ENCODE results near the gene USP21. TPM values are rescaled to one million over a fixed set of nuclear protein-coding genes. Genes with fewer than 3 reads are reported as not detected.
A peak's percentile ranks its signal among the peaks of the same experiment; 100 is the strongest.

USP21 gene
- polyA plus RNA-seq, 1 donor from 2014 or later: 20.2 TPM

DNA sequence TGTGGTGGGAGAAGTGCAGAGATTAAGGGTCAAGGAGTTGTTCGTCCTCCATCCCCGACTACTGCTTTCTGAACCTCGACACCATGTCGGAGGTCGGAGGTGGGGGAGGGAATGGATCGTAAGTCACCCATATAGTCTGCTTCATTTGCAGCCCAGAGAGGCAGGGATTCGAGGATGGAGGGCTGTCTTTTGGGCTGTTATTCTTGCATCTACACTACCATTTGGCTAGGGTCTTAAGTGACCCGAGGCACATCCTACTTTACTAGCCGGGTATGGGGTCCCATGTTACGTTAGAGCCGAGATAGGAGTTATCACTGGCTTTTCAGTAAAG lies 578 bp downstream of the USP21 start:
- peaks cover 11% of the 10 kb centered on the region for H3K79me2 ChIP-seq (replicated peaks; ENCODE audit: insufficient read depth, low read length)
- peak overlapping the region; percentile 87 for H3K27ac ChIP-seq (ENCODE audit: low read length)
- H4K20me1 ChIP-seq (ENCODE audit: insufficient read depth): no peaks in the 10 kb centered on the region
- no peaks in the 10 kb centered on the region for H3K9me2 ChIP-seq (ENCODE audit: insufficient read depth, low read length)
- peak overlapping the region; percentile 98 for H3K4me2 ChIP-seq (ENCODE audit: low read length)
- H2AFZ ChIP-seq (ENCODE audit: low read depth, low read length): peak overlapping the region; percentile 93
- no peaks in the 10 kb centered on the region for H3F3A ChIP-seq (ENCODE audit: insufficient read depth, low read length, poor library complexity, severe bottlenecking)
- no peaks in the 10 kb centered on the region for H3K36me3 ChIP-seq (ENCODE audit: insufficient read depth, low read length)
- peak overlapping the region; percentile 98 for H3K4me3 ChIP-seq (ENCODE audit: low read length)
- H3K9me3 ChIP-seq (ENCODE audit: low read length): no peaks in the 10 kb centered on the region
- no peaks in the 10 kb centered on the region for H3K27me3 ChIP-seq (ENCODE audit: insufficient read depth, low read depth, low read length)
- H3K9ac ChIP-seq (ENCODE audit: low read length): peak overlapping the region; percentile 97
- no peak for TF ChIP-seq TAF1 (IDR thresholded peaks at IDR 0.05; ENCODE audit: low read depth)
- no peak for TF ChIP-seq EZH2 (IDR thresholded peaks at IDR 0.05; ENCODE audit: borderline replicate concordance, insufficient read depth, low read length, poor library complexity, severe bottlenecking)
- TF ChIP-seq MXI1 (conservative IDR thresholded peaks at IDR 0.05; ENCODE audit: poor library complexity, severe bottlenecking): no peak
- no peak for TF ChIP-seq EP300 (conservative IDR thresholded peaks at IDR 0.05; ENCODE audit: poor library complexity, severe bottlenecking)
- TF ChIP-seq RAD21 (conservative IDR thresholded peaks at IDR 0.05): no peak
- TF ChIP-seq, protein P1, sequence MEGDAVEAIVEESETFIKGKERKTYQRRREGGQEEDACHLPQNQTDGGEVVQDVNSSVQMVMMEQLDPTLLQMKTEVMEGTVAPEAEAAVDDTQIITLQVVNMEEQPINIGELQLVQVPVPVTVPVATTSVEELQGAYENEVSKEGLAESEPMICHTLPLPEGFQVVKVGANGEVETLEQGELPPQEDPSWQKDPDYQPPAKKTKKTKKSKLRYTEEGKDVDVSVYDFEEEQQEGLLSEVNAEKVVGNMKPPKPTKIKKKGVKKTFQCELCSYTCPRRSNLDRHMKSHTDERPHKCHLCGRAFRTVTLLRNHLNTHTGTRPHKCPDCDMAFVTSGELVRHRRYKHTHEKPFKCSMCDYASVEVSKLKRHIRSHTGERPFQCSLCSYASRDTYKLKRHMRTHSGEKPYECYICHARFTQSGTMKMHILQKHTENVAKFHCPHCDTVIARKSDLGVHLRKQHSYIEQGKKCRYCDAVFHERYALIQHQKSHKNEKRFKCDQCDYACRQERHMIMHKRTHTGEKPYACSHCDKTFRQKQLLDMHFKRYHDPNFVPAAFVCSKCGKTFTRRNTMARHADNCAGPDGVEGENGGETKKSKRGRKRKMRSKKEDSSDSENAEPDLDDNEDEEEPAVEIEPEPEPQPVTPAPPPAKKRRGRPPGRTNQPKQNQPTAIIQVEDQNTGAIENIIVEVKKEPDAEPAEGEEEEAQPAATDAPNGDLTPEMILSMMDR (IDR thresholded peaks at IDR 0.05; ENCODE audit: poor library complexity, severe bottlenecking): no peak
- TF ChIP-seq POLR2AphosphoS5 (IDR thresholded peaks at IDR 0.05): no peak
- TF ChIP-seq SMC3 (conservative IDR thresholded peaks at IDR 0.05; ENCODE audit: poor library complexity): no peak
- TF ChIP-seq, protein P2, sequence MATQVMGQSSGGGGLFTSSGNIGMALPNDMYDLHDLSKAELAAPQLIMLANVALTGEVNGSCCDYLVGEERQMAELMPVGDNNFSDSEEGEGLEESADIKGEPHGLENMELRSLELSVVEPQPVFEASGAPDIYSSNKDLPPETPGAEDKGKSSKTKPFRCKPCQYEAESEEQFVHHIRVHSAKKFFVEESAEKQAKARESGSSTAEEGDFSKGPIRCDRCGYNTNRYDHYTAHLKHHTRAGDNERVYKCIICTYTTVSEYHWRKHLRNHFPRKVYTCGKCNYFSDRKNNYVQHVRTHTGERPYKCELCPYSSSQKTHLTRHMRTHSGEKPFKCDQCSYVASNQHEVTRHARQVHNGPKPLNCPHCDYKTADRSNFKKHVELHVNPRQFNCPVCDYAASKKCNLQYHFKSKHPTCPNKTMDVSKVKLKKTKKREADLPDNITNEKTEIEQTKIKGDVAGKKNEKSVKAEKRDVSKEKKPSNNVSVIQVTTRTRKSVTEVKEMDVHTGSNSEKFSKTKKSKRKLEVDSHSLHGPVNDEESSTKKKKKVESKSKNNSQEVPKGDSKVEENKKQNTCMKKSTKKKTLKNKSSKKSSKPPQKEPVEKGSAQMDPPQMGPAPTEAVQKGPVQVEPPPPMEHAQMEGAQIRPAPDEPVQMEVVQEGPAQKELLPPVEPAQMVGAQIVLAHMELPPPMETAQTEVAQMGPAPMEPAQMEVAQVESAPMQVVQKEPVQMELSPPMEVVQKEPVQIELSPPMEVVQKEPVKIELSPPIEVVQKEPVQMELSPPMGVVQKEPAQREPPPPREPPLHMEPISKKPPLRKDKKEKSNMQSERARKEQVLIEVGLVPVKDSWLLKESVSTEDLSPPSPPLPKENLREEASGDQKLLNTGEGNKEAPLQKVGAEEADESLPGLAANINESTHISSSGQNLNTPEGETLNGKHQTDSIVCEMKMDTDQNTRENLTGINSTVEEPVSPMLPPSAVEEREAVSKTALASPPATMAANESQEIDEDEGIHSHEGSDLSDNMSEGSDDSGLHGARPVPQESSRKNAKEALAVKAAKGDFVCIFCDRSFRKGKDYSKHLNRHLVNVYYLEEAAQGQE (IDR thresholded peaks at IDR 0.05; ENCODE audit: borderline replicate concordance): no peak

DNA sequence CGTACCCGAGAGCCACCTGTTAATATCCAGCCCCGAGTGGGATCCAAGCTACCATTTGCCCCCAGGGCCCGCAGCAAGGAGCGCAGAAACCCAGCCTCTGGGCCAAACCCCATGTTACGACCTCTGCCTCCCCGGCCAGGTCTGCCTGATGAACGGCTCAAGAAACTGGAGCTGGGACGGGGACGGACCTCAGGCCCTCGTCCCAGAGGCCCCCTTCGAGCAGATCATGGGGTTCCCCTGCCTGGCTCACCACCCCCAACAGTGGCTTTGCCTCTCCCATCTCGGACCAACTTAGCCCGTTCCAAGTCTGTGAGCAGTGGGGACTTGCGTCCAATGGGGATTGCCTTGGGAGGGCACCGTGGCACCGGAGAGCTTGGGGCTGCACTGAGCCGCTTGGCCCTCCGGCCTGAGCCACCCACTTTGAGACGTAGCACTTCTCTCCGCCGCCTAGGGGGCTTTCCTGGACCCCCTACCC lies 1.4 kb downstream of the USP21 start:
- TF ChIP-seq EZH2 (IDR thresholded peaks at IDR 0.05; ENCODE audit: borderline replicate concordance, insufficient read depth, low read length, poor library complexity, severe bottlenecking): no peak
- no peak for TF ChIP-seq POLR2AphosphoS5 (IDR thresholded peaks at IDR 0.05)
- TF ChIP-seq, protein P2 (IDR thresholded peaks at IDR 0.05; ENCODE audit: borderline replicate concordance): no peak
- TF ChIP-seq RAD21 (conservative IDR thresholded peaks at IDR 0.05): no peak
- TF ChIP-seq EP300 (conservative IDR thresholded peaks at IDR 0.05; ENCODE audit: poor library complexity, severe bottlenecking): no peak
- TF ChIP-seq SMC3 (conservative IDR thresholded peaks at IDR 0.05; ENCODE audit: poor library complexity): no peak
- TF ChIP-seq, protein P1 (IDR thresholded peaks at IDR 0.05; ENCODE audit: poor library complexity, severe bottlenecking): no peak
- no peak for TF ChIP-seq TAF1 (IDR thresholded peaks at IDR 0.05; ENCODE audit: low read depth)
- TF ChIP-seq MXI1 (conservative IDR thresholded peaks at IDR 0.05; ENCODE audit: poor library complexity, severe bottlenecking): no peak
- Histone ChIP-seq H2AFZ (ENCODE audit: low read depth, low read length) (no peak overlapping the region), H3K9me2 (ENCODE audit: insufficient read depth, low read length) (no peaks in the 10 kb centered on the region), H4K20me1 (ENCODE audit: insufficient read depth) (no peaks in the 10 kb centered on the region), H3K27me3 (ENCODE audit: insufficient read depth, low read depth, low read length) (no peaks in the 10 kb centered on the region), H3F3A (ENCODE audit: insufficient read depth, low read length, poor library complexity, severe bottlenecking) (no peaks in the 10 kb centered on the region), H3K9me3 (ENCODE audit: low read length) (no peaks in the 10 kb centered on the region), H3K4me2 (ENCODE audit: low read length) (no peak overlapping the region), H3K4me3 (ENCODE audit: low read length) (peak overlapping the region; percentile 98), H3K79me2 (replicated peaks; ENCODE audit: insufficient read depth, low read length) (peaks cover 11% of the 10 kb centered on the region), H3K36me3 (ENCODE audit: insufficient read depth, low read length) (no peaks in the 10 kb centered on the region), H3K9ac (ENCODE audit: low read length) (no peak overlapping the region), H3K27ac (ENCODE audit: low read length) (no peak overlapping the region)

All from neural cell (in vitro differentiated cells).